HS-27A (cell line): ENCODE results near the gene PNPLA2.

Experiments
- DNase-seq: peaks from one replicate; pipeline ENCODE4 v3.0.0-alpha.2; 2012; ENCODE audit warnings: low read depth, missing footprints

Gene PNPLA2

DNA sequence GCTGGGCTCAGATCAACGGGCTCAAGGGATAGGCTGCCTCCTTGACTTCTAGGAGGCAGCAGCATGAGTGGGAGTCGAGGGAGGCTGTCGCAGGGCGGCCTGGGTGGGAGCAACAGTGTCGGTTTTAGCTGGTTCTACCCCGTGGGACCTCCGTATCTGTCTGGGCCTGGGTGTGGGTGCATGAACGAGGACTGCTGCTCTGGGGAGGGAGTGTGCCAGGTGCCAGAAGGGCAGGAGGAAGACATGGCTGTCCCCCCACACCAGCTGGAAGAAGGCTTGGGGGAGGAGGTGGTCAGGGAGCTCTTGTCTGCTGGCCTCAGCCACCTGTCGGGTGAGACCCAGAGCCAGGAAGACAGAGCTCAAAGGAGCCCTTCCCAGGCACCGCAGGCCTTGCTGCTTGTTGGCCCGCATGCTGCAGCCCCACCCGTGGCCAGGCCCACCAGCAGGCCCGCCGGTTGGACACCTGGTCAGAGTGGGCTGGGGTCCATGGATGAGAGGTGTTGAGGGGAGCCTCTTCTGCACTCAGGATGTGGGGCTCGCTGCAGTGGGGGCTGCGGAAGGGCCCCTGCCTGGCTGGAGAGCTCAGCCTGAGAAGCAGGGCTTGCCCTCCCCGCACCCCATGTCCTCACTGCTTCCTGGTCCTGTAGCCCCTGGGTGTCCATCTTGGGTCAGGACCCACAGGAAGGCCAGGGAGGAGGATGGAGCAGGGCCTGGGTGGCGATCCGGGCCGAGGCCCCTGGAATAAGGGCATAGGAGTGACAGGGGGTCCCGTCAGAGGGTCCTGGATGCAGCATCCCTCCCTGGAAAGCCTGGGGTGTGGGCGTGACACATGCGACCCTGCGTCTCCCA is 32.3 kb upstream of the PNPLA2 start:
- no peak for DNase-seq

DNA sequence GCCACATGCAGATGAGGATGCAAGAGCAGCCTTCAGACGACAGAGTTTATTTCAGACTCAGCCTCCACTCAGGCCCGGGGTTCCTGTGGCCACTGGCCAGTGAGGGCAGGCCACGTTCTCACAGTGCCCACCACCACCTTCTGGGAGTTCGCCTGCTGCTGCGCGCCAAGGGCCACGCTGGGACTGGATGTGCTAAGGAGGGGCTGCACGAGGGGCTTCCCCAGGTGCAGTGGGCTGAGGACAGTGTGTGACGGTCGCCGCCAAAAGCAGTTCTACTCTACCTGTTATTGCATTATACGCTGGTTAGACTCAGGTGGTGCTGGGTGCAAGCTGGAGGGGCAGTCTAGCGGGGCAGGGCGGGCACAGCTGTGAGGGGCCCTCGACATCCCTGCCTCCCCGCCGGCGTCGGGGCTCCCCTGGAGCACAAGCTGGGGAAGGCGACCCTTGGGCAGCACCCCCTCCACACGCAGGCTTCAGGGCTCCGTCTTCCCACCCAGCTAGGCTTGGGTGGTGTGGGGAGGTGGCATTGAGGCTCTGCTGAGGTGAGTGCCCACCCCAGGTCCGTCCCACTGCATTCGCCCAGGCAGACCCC is 31.5 kb upstream of the PNPLA2 start:
- no peak for DNase-seq

DNA sequence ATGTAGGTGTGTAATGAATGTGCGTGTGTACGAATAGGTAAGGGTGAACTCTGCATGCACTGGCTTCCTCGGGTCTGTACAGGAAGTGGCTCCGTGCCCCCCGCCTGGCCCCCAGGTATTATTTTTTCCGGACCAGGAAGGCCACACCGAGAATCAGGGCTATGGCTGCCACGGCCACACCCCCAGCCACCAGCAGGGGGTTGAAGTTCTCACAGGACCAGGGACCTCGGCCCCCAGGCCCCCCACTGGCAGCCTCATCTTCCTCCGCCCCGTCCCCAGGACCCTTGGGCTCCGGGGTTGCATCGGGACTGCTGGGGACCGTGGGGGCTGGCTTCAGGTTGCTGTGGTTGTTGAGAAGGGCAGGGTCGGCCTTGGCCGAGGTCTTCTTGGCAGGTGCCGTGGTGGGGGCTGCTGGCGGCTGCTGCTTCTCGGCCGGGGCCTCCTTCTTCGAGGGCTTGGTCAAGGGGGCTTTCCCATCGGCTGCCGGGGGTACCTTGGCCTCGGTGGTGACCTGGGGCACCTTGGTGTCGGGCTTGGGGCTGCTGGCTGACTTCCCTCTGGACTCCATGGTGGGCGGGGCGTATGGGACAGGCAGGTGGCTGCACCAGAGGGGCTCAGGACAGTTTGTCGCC is 30.6 kb upstream of the PNPLA2 start:
- no peak for DNase-seq

DNA sequence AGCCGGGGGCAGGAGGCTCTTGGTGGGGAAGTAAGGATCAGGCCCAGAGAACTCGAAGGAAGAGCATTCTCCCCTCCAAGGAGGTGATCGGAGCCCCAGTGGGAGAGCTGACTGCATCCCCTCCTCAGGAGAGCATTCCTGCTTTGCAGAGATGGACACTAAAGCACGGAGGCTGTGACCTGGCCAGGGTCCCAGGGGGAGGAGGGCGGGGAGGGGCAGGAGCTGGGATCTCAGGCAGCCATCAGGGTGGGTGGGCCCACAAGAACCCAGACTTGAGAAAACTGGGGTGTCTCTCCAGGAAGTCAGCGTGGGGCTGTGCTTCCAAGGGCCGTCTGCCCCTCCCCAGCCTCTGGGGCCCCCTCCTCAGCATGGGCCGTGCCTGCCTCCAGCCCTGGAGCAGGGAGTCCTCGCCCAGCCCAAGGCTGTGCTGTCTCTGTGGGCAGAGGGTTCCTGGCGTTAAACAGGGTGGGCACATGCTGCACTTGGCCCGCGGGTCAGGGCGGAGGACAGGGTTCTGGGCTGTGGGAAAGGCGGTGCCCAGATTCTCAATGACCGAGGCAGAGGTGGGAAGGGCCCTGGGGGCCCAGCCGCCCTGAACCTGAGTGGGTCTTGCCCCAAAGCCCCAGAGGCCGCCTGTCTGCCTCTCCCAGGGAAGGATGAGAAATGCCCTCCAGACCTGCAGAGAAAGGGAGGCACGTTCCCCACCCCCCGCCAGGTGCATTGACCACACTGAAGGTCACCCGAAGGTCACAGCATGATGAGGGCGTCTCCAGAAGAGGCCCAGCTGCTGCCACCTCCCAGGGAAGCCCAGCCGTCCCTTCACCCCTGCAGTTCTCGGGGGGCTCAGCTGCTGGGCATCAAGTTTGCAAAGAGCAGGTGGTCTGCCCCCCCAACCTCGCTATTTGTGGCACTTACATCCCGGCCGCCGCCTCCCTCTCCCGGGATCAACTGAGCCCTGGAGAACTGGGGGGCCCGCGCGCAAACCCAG is 29.5 kb upstream of the PNPLA2 start:
- DNase-seq: no peak

DNA sequence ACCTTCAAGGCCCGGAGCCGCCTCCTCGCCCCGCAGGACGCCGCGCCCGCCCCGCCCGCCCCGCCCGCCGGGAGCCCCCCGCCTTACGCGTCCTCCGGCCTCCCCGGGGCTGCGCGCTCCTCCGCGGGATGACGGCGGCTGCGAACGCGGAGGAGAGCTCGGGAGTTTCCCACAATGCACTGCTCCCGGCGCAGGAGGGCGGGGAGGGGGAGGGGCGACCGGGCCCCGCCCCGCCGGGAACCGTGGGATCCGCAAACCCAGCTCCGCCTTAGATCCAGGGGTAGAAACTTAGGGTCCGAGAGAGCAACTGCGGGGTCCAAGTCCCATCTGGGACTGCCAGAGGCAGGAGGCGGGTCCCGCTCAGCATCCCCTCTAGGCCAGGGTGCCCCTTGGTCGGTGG is 28.8 kb upstream of the PNPLA2 start, which contains the start of gene CEND1:
Gene CEND1, minus strand, starts transcription at position 148 of the 400 bp plus-strand sequence. CDS start 1,514 bp downstream, outside the sequence.
- DNase-seq: no peak

DNA sequence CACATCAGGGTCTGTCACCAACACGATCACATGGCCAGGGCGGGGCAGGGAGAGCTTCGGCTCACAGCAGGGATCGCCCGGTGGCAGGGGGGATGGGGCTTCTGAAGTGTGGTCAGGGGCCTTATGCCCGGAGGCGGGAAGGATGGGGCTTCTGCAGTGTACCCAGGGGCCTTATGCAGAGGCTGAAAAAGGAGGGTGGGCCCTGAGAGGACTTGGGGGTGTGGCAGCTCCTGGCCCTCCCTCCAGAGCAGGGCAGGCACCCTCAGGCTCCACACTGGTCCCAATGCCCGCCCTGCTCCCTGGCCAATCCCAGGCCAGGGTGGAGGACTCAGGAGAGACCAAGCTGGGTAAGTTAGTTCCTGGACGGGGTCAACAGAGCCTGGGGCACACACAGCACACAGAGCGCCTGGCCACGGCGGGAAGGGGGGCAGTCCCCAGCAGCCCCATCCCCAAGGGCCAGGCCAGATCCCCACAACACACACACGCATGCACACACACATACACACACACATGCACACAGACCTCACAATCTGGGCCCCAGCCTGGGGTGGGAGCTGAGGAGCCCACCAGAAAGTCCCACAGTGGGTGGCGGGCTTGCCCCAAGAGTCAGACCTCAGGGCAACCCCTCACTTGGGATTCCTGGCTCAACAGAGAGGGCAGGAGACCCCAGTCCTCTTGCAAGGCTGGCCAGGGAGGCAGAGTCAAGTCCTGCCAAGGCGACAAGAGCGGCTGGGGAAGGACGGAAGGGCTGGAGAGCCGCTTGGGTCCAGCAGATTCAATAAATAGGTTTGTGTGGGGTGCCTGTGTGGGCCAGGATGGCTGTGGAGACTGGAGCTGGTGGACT is 27.8 kb upstream of the PNPLA2 start:
- no peak for DNase-seq

DNA sequence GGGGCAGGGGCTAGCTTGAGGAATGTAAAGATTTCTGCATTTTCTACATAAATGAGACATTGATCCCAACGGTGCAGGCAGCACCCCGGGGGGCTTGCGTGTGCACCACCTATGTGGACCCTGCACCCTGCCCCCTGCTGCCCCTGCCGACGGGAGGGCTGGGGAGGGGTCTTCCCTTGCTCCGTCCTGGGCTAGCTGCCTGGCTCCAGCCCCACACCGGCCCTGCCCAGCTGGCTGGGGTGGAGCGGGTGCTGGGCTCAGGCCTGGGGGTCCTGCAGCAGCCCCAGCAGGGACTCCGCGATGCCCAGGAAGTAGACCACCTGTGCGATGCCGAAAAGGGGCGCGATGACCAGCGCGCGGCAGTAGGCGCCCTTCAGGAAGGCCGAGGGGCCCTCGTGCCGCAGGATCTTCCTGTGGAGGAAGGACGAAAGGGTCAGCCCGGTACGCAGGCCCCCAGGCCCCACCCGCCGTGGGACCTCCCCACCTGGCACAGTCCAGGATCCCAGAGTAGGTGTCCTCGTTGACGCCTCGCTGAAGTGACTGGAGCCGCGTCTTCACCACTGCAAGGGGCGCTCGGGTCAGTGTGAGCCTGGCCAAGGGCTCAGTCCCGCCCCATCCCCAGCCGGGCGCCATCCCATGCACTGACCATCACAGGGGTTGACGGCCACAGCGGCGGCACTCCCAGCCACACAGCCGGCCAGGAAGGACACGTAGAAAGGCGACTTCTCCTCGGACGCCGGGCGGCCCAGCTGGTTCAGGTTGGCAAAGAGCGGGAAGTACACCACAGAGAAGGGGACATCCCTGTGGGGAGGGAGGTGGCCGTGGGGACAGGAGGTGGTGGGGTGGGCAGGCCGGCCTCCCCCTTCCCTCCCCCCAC is 26.8 kb upstream of the PNPLA2 start:
- no peak for DNase-seq

DNA sequence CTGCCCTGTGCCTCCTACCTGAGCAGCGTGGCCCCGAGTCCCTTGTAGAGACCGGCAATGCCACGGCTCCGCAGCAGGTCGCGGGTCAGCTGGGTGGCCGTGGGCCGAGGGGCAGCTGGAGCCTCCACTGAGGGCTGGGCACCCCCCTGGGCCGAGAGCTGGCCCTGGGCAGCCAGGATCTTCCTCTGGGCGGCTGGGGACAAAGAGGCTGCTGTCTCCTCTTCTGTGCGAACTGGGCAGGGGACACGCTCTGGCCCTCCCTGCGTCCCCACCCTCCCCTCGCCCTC is 26.2 kb upstream of the PNPLA2 start:
- DNase-seq: no peak

DNA sequence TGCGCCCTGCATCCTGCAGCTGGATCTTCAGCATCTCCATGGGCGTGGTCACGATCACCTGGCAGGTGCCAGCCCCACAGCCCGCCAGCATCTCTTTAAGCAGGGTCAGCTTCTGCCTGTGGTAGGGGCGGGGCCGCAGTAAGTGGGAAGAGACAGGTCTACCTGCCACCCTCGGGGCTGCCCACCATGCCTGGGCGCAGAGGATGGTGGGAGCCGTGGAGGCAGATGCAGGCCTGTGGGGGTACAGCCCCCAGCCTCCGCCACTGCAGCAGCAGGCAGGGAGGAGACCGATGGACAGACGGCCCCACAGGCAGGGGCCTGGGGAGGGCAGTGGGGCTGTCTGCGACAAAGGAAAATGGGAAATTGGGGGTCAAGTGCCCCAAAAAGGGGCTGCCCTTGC is 25.8 kb upstream of the PNPLA2 start:
- no peak for DNase-seq

DNA sequence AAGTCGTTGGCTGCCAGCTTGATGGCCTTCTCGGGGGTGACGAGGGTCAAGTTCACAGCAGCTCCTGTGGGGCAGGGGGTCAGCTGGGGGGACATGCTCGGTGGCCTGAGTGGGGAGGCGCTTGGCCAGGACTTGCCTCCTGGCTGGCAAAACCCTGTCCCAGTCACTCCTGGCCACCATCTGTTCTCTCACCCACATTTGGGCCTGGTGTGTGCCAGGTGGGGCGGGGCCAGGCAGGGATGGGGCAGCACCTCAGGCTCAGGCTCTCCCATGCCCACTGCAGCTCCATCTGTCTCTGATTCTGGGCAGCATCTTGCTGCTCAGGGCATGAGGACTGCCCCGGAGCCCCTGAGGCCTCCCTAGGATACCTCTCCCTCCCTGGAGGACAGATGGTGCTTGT is 25.2 kb upstream of the PNPLA2 start:
- DNase-seq: no peak

DNA sequence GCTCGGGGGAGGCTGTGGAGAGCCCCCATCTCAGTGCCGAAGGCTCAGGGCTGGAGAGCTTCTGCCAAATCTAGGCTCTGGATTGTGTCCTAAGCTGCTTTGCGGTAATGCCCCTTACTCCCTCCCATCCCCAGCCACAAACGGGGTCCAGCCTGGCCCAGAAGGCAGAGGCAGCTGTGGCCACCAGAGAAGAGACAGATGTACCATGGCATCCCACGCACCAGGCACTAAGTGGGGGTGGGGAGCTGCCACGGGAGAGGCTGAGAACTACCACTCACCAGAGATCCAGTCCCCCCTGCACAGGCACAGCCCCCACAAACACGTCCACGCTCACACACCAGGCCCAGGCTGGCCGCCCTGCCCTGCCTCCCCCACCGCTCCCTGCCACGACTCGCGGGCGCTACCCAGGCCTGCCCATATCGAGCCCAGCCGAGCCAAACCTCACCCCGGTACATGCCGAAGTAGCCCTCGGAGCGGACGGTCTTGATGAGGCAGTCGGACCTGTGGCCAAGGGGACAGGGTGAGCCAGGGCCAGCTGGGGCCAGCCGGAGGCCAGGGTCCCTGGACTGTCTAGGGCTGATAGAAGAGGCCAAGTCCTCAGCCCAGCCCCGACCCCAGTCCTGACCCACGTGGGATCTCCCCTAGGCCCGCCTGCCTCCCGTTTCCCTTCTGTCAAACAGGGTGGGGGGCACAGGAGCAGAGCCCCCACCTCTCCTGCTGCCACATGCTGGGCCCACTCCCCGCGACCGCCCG is 24.5 kb upstream of the PNPLA2 start:
- DNase-seq: no peak

DNA sequence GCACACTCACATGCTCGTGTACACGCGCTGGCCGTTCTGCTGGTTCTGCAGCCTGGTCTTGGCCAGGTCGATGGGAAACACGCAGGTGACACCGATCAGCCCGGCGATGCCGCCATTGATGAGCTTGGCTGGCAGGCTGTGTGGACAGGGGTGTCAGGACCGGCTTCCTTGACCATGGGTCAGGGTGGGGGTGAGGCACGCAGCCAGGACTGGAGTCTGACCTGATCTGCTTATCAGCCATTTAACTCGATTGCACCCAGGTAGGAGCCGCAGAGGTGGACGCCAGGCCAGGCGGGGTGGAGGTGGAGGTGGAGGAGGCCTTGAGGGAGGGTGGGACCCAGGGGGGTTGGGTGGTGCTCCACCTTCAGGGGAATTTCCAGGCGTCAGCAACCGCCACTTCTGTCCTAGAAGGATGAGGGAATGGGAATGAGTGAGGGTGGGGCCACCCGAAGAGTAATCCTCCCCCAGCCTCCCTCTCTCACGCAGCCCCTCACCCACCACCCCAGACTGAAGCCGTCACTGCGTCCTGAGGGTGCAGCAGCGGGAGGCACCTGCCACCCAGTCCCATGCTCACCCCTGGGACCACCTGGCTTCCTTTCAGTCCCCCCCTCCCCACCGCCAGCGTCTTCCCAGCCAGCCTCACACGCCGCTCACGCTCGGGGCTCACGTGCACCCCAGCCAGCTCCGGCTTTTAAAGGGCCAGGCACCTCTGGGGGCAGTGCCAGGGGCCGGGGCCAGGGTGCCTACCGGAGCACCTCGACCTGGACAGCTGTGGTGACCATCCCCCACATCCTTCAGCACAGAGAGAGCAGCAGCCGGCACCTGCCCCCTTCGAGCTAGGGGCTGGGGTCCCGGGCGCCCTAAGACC is 23.7 kb upstream of the PNPLA2 start:
- no peak for DNase-seq

DNA sequence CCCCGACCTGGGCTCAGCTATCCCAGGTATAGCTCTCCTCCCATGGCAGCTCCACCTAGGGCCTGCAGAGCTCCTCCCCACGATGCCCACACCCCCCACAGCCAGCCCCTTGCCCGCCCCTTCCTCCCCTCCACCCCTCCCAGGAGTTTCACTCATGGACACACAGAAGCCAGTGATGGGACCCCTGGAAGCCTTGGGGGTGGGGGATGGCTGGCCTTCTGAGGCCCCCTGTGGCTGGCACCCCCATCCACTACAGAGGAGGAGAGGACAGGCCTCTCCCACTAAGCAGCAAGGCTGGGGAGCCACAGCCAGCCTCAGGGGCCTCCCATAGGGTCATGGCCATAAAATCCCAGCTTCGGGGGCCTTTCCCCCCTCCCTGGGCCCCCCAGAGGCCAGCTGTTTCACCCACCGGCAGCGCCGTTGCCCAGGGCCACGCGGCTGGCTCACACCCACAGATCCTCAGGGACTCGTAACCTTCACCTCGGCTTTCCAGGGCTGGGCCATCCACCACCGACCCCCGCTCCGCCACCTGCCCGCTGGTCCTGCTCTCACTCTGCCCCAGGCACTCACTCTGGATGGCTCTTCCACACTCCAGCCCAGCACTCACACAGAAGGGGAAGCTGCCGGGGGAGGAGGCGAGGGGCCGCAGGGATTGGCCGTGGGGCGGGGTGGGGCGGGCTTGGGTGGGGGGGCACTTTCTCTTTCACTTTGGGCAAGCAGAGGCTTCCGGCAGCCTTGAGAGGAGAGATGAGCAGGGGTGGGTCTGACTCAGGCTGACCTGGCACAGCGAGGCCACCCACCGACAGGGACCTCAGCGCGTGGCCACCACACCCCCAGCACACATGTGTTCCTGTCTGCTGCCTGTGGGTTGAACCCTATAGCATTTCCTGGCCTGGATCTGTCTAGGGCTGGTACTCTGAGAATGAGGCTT is 22.8 kb upstream of the PNPLA2 start:
- DNase-seq: no peak

DNA sequence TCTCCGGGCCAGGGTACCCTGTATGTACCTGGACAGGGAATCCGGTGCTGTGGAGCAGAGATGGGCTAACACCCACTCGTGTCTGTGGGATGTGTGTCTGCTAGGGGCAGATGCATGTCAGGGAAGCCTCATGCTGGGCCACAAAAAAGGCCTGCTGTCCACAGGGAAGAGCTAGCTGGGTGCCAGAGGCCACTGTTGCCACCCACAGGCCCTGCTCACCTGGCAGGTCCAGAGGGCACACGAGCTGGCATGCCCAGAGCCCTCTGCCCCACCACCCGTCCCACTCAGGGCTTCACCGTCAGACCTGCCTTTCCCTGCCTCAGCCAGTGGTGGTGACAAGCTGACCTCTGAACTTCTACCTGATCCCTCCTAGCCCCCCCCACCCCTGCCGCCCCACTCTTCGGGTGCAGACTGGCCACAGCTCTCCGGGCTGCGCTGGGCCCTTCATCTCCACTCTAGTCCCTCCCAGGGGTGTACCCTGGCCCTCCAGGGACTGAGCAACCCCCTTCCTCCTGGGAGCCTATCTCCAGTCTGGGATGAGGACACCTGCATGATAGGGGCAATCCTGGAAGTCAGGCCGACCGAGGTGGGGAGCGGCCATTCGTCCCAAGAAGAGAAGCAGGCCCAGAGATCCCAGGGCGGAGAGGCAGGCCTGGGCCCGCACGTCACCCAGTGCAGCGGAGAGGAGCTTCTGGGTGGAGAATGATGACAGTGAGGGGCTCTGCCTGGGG is 22.0 kb upstream of the PNPLA2 start:
- DNase-seq: no peak

DNA sequence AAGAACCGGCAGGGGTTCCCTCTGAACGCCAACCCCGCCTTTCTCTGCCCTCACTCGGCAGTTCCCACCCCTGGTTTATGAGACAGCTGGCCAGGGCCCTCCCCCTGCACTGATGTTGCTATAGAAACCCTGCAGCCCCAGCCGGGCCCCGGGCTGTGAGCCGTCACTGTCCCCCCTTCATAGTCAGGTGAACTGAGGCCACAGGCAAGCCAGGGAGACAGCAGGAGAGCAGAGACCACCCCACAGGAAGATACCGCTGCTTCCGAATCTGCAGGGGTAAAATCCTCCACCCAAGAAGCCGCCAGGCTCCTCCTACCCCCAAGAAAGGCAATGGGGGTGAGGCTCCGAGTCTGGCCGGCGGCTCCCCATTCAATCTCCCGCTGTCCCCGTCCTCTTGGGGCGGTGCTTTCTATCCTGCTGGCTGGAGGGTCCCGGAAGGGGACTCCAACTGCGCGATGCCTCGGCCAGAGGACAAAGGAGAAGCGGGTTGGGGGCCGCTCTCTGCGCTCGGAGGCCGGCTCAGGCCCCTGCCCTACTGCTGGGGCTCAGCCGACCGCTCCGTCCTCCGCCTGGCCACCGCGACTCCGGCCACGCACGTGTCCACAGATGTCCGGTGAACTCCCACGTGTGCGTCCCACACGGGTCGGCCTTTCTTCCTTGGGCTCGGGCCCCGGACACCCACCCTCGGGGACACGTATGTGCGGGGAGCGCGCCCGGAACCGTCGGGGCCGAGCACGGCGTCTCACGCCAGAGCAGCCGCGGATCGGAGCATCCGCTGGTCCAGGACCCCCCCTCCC is 21.2 kb upstream of the PNPLA2 start:
- DNase-seq: no peak
